ENCODE results near the gene MRPL3.

MRPL3 gene

DNA sequence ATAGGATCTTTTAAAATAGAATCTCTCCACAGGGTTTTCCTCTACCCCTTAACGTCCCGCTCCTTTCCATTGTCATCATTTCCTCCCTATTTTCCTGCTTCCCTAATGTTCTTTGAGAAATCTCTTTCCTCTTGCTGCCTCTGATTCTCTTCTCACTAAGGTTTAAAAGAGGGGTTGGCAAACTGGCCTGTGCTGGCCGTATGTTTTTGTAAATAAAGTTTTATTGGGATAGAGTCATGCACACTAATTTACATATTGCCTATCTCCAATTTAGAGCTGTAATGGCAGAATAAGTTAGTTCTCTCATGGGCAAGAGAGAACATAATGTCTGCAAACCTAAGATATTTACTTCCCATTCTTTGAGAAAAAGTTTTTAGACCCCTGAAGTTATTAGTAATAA lies 25.0 kb downstream of the MRPL3 start:
- Histone ChIP-seq H3K36me3 (peaks cover 43% of the 10 kb centered on the region), H3K4me1 (no peaks in the 10 kb centered on the region), H3K4me3 (ENCODE audit: low read depth, low read length) (no peak overlapping the region), H3K27me3 (no peaks in the 10 kb centered on the region), H3K9me3 (no peaks in the 10 kb centered on the region)
- TF ChIP-seq, protein P1, sequence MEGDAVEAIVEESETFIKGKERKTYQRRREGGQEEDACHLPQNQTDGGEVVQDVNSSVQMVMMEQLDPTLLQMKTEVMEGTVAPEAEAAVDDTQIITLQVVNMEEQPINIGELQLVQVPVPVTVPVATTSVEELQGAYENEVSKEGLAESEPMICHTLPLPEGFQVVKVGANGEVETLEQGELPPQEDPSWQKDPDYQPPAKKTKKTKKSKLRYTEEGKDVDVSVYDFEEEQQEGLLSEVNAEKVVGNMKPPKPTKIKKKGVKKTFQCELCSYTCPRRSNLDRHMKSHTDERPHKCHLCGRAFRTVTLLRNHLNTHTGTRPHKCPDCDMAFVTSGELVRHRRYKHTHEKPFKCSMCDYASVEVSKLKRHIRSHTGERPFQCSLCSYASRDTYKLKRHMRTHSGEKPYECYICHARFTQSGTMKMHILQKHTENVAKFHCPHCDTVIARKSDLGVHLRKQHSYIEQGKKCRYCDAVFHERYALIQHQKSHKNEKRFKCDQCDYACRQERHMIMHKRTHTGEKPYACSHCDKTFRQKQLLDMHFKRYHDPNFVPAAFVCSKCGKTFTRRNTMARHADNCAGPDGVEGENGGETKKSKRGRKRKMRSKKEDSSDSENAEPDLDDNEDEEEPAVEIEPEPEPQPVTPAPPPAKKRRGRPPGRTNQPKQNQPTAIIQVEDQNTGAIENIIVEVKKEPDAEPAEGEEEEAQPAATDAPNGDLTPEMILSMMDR (IDR thresholded peaks at IDR 0.05; ENCODE audit: low read depth, low read length): no peak
- no peak for DNase-seq

DNA sequence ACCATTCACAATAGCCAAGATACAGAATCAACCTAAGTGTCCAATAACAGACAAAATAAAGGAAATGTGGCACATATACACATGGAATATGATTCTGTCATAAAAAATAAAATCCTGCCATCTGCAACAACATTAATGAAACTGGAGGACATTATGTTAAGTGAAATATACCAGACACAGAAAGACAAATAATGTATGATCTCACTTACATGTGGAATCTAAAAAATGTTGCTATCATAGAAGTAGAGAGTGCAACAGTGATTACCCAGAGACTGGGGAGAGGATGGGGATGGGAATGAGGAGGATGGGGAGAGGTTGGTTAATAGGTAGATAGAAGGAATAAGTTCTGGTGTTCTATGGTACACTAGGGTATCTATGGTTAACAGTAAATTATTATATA lies 28.7 kb downstream of the MRPL3 start:
- H3K4me3 ChIP-seq (ENCODE audit: low read depth, low read length): no peak overlapping the region
- peaks cover 57% of the 10 kb centered on the region for H3K36me3 ChIP-seq
- no peaks in the 10 kb centered on the region for H3K9me3 ChIP-seq
- no peaks in the 10 kb centered on the region for H3K27me3 ChIP-seq
- DNase-seq: no peak
- H3K4me1 ChIP-seq: no peaks in the 10 kb centered on the region
- TF ChIP-seq, protein P1 (IDR thresholded peaks at IDR 0.05; ENCODE audit: low read depth, low read length): no peak

DNA sequence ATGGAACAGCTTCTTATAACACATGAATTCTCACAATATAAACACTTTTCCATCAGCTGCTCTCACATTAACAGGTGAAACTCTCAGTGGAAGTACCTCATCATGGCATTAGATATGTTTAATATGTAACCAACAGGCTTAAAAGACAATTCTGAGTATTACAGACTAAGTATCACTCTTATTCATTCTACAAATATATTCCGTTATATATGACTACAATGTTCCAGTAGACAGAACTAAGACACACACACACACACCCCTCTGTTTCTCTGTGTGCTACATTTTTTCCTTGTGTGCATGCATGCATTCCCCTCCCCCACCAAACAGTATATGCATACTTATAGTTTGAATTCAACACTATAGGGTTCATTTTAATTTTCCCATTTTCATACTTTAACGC lies 32.4 kb downstream of the MRPL3 start:
- peaks cover 69% of the 10 kb centered on the region for H3K36me3 ChIP-seq

DNA sequence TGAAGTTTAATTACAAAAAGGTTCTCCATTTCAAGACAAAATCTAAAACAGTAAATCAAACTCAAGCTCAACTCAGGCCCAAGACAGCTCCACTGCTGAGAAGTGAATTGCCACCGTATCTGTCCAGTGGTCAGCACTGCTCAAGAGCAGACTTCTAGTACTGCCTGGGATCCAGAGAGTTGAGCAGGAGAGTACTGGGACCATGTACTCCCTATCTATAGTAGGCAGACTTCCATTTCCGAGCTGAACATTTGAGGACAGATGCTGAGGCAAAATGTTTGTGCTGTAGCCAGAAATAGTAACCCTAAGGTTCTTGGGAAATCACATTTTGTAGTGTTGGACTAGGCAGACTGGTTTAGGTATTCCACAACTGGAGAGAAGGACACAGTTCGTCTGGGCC lies 44.1 kb downstream of the MRPL3 start:
- no peaks in the 10 kb centered on the region for H3K27me3 ChIP-seq
- TF ChIP-seq, protein P1 (IDR thresholded peaks at IDR 0.05; ENCODE audit: low read depth, low read length): no peak
- no peak for DNase-seq
- no peaks in the 10 kb centered on the region for H3K4me1 ChIP-seq
- peaks cover 25% of the 10 kb centered on the region for H3K36me3 ChIP-seq
- no peak overlapping the region for H3K4me3 ChIP-seq (ENCODE audit: low read depth, low read length)
- H3K9me3 ChIP-seq: no peaks in the 10 kb centered on the region

More for the DNA sequence above, 32.4 kb downstream of the MRPL3 start:
- Histone ChIP-seq H3K4me1 (no peaks in the 10 kb centered on the region), H3K9me3 (no peaks in the 10 kb centered on the region), H3K4me3 (ENCODE audit: low read depth, low read length) (no peak overlapping the region), H3K27me3 (no peaks in the 10 kb centered on the region)
- DNase-seq: no peak
- TF ChIP-seq, protein P1 (IDR thresholded peaks at IDR 0.05; ENCODE audit: low read depth, low read length): no peak

DNA sequence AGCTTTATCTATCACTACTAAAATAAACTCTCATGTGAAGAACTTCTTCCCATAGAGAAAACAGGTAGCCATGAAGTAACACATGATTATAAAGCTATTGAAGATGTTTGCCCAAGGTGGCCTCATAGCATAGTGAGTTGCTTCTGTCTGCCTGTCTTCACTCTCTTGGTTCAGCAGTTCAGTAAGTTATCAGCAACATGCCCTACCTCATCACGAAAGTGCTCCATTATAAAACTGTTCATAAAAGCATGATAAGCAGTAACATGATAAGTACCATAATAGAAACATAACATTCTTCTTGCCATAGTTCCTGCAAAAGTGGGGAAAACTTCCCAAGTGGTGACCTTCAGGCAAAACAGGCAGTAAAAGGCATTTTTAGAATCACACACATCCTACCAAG lies 45.6 kb downstream of the MRPL3 start:
- H3K27me3 ChIP-seq: no peaks in the 10 kb centered on the region
- H3K9me3 ChIP-seq: no peaks in the 10 kb centered on the region
- no peak for DNase-seq
- TF ChIP-seq, protein P1 (IDR thresholded peaks at IDR 0.05; ENCODE audit: low read depth, low read length): no peak
- H3K36me3 ChIP-seq: peaks cover 13% of the 10 kb centered on the region
- H3K4me3 ChIP-seq (ENCODE audit: low read depth, low read length): no peak overlapping the region
- no peaks in the 10 kb centered on the region for H3K4me1 ChIP-seq

DNA sequence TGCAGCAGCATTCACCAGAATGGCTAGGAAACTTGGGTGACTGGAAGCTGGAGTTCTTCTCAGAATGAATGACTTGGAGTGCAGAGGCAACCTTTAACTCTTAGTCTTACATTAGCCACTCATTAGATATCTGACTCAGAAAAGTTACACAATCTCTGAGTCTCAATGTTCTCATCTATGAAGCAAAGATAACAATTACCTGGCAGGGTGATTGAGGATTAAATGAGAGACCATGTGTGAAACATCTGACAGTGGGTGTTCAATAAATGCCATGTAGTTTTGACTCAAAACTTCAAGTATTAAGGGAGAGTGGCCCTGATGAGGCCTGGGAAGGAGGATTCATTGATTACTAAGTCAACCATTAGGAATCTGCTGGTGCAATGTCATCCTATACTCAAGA lies 48.3 kb downstream of the MRPL3 start:
- no peak for DNase-seq
- TF ChIP-seq, protein P1 (IDR thresholded peaks at IDR 0.05; ENCODE audit: low read depth, low read length): no peak

More for the DNA sequence above, 48.3 kb downstream of the MRPL3 start:
- Histone ChIP-seq H3K4me3 (ENCODE audit: low read depth, low read length) (no peak overlapping the region), H3K36me3 (peaks cover 2% of the 10 kb centered on the region), H3K4me1 (no peaks in the 10 kb centered on the region), H3K27me3 (no peaks in the 10 kb centered on the region), H3K9me3 (no peaks in the 10 kb centered on the region)

Measured in BE2C (cell line).